Activated naive CD8-positive, alpha-beta T cell treated with anti-CD3 and anti-CD28 coated beads, Interleukin-2, amount 50 U/mL, for 24 hours (primary cell): ENCODE data around the gene NADK.
A peak's percentile ranks its signal among the peaks of the same experiment; 100 is the strongest.

ENCODE experiments used
- ATAC-seq: fragments of 150-1000 bp; cut with Tn5 transposase; one replicate; pipeline ENCODE4 v1.10.0; 2021
- DNase-seq: peaks from one replicate; pipeline ENCODE4 v3.0.0; 2021
- H3K27ac Mint-ChIP-seq: one replicate; pipeline ENCODE4 v1.8.0; 2021; ENCODE audit warnings: mild to moderate bottlenecking, mixed read lengths
- H3K27me3 Mint-ChIP-seq: one replicate; pipeline ENCODE4 v1.8.0; 2021; ENCODE audit warnings: mixed read lengths
- H3K36me3 Mint-ChIP-seq: one replicate; pipeline ENCODE4 v1.8.0; 2021; ENCODE audit warnings: low read depth, mixed read lengths
- H3K4me1 Mint-ChIP-seq: one replicate; pipeline ENCODE4 v1.8.0; 2021; ENCODE audit warnings: mixed read lengths
- H3K4me3 Mint-ChIP-seq: one replicate; pipeline ENCODE4 v1.8.0; 2021; ENCODE audit warnings: mild to moderate bottlenecking, moderate library complexity, mixed read lengths
- H3K9me3 Mint-ChIP-seq: one replicate; pipeline ENCODE4 v1.8.0; 2021; ENCODE audit warnings: mixed read lengths

Gene NADK

DNA sequence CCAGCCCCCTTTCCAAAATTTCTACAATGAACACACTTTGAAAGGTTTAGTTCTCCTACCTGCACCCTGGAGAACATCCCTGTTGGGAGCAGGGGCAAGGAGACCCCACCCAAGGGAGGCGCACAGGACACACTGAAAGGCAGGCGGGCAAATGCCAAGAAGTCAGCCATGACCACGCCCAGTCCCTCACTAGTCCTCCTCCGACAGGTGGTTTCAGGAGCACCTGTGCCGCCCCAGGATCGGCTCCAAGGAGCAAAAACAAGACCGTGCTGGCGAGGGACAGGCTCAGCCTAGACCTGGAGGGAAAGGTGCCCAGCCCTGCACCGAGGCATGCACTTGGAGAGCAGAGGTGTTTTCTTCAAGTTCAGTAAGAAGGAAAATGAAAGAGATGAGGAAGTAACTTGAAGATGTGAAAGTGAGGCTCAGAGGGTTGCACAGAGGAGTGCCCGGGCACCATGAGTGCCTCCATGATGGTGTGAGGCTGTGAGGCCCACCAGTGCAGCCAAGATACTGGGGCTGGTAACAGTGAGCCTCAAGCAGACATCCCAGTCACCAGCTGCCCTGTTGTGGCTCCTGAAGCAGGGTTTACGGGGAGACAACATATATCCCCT, 19.6 kb upstream of the NADK start:
- H3K9me3 Mint-ChIP-seq = no peaks in the 10 kb centered on the region
- DNase-seq (no peak), ATAC-seq (peak; percentile 50)
- peaks cover 49% of the 10 kb centered on the region for H3K36me3 Mint-ChIP-seq
- H3K27me3 Mint-ChIP-seq = no peaks in the 10 kb centered on the region
- no peak overlapping the region for H3K27ac Mint-ChIP-seq
- H3K4me1 Mint-ChIP-seq = peaks cover 21% of the 10 kb centered on the region
- no peak overlapping the region for H3K4me3 Mint-ChIP-seq

GRCh38 chr1:1796466-1796865, 18.2 kb upstream of the NADK start:
- H3K27me3 Mint-ChIP-seq = no peaks in the 10 kb centered on the region
- no peak overlapping the region for H3K27ac Mint-ChIP-seq
- H3K9me3 Mint-ChIP-seq = no peaks in the 10 kb centered on the region
- H3K4me3 Mint-ChIP-seq = no peak overlapping the region
- no peak for DNase-seq
- H3K36me3 Mint-ChIP-seq = peaks cover 52% of the 10 kb centered on the region
- H3K4me1 Mint-ChIP-seq = peaks cover 18% of the 10 kb centered on the region
- peak; percentile 33 for ATAC-seq

- no peak for ATAC-seq
- Mint-ChIP-seq H3K4me1 (peaks cover 14% of the 10 kb centered on the region), H3K36me3 (peaks cover 53% of the 10 kb centered on the region)
Measured at GRCh38 chr1:1794999-1795398, 16.7 kb upstream of the NADK start.

GRCh38 chr1:1793481-1794244, 15.4 kb upstream of the NADK start:
- ATAC-seq = no peak
- peaks cover 57% of the 10 kb centered on the region for H3K36me3 Mint-ChIP-seq
- H3K27ac Mint-ChIP-seq = peak overlapping the region; percentile 38

More at GRCh38 chr1:1794999-1795398, 16.7 kb upstream of the NADK start:
- no peak for DNase-seq
- no peaks in the 10 kb centered on the region for H3K9me3 Mint-ChIP-seq
- no peak overlapping the region for H3K4me3 Mint-ChIP-seq
- H3K27me3 Mint-ChIP-seq = no peaks in the 10 kb centered on the region
- H3K27ac Mint-ChIP-seq = no peak overlapping the region

DNA sequence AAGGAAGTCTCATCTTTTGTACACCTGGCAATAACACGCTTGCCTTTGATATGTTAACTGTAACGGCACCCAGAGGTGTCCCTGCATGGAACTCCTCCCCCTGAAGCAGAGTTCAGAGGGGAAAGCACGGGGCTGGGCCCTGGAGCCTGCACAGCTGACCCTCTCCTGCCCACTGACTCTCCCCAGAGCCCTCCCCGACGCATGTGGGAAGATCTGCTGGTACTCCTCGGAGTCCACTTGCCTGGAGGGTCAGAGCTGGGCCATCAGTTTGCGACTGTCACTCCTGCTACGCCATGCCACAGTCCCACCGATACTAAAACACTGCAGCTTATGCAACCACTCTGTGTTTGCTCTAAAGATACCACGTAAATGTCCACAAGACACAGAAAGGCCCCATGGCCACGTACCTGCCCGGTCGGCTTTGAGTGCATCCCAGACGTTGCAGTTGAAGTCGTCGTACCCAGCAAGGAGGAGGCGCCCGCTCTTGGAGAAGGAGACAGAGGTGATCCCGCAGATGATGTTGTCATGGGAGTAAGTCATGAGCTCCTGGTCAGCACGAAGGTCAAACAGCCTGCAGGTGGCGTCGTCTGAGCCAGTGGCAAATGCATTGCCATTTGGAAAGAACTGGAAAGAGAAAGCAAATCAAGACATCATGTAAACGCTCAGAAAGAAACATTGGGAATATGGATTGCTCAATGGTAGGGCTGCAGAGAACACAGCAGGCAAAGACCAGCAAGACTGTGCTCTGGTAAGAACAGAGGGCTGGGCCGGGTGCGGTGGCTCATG, 10.6 kb upstream of the NADK start:
- H3K4me1 Mint-ChIP-seq = peaks cover 2% of the 10 kb centered on the region
- ATAC-seq (no peak), DNase-seq (no peak)
- H3K27me3 Mint-ChIP-seq = no peaks in the 10 kb centered on the region
- no peak overlapping the region for H3K4me3 Mint-ChIP-seq
- H3K27ac Mint-ChIP-seq = no peak overlapping the region
- H3K36me3 Mint-ChIP-seq = peaks cover 61% of the 10 kb centered on the region
- H3K9me3 Mint-ChIP-seq = no peaks in the 10 kb centered on the region

More at GRCh38 chr1:1793481-1794244, 15.4 kb upstream of the NADK start:
- H3K27me3 Mint-ChIP-seq = no peaks in the 10 kb centered on the region
- peaks cover 8% of the 10 kb centered on the region for H3K4me1 Mint-ChIP-seq
- DNase-seq = no peak
- H3K4me3 Mint-ChIP-seq = no peak overlapping the region
- H3K9me3 Mint-ChIP-seq = no peaks in the 10 kb centered on the region

GRCh38 chr1:1788136-1788535, 9.9 kb upstream of the NADK start:
- H3K27me3 Mint-ChIP-seq = no peaks in the 10 kb centered on the region
- H3K27ac Mint-ChIP-seq = no peak overlapping the region
- ATAC-seq = no peak
- peaks cover 7% of the 10 kb centered on the region for H3K4me1 Mint-ChIP-seq
- DNase-seq = no peak
- no peak overlapping the region for H3K4me3 Mint-ChIP-seq
- peaks cover 55% of the 10 kb centered on the region for H3K36me3 Mint-ChIP-seq
- no peaks in the 10 kb centered on the region for H3K9me3 Mint-ChIP-seq

- no peaks in the 10 kb centered on the region for H3K9me3 Mint-ChIP-seq
- H3K27ac Mint-ChIP-seq = peak overlapping the region; percentile 34
- DNase-seq = no peak
- H3K27me3 Mint-ChIP-seq = no peaks in the 10 kb centered on the region
- H3K36me3 Mint-ChIP-seq = peaks cover 48% of the 10 kb centered on the region
- H3K4me3 Mint-ChIP-seq = no peak overlapping the region
- peaks cover 17% of the 10 kb centered on the region for H3K4me1 Mint-ChIP-seq
- ATAC-seq = no peak
Measured at GRCh38 chr1:1786836-1787605, 8.8 kb upstream of the NADK start.

DNA sequence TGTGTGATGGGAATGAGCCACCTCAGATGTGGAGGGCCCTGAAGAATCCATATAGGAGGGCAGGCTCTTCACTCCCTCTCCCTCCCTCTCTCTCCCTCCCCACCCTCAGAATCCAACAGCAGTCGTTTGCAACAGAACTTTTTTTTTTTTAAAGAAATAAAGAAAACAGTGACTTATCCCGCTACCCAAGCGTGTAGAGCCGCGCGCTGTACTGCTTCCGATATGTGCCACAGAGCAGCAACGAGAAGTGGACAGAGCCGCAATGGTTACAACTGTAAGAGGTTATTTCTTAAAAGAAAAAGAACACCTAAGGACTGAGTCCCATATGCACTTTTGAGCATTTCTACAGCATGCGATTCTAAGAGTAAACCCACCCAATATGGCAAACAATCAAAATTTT, 7.4 kb upstream of the NADK start:
- ATAC-seq = no peak
- no peaks in the 10 kb centered on the region for H3K9me3 Mint-ChIP-seq
- no peaks in the 10 kb centered on the region for H3K27me3 Mint-ChIP-seq
- H3K4me3 Mint-ChIP-seq = no peak overlapping the region
- H3K27ac Mint-ChIP-seq = no peak overlapping the region
- peaks cover 30% of the 10 kb centered on the region for H3K4me1 Mint-ChIP-seq
- H3K36me3 Mint-ChIP-seq = peaks cover 41% of the 10 kb centered on the region
- DNase-seq = no peak

DNA sequence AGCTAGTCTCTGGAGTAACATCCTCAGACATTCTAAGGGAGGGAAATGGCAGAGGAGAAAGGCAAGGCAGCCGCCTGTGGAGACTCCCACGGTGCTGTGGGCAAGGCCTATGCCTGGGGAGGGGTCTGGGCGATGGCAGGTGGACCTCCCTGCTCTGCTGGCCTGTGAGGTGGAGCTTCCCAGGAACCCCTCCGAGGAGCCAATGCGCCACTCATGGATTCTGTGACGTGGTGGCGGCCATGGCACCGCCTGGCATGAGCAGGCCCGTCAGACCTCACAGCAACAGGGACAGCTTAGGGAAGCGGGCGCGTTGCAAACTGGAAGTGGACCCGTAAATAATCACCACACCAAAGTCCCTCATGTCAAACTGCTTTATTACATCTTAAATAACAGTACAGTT, 6.7 kb upstream of the NADK start:
- H3K36me3 Mint-ChIP-seq = peaks cover 35% of the 10 kb centered on the region
- ATAC-seq = no peak
- DNase-seq = no peak
- H3K27me3 Mint-ChIP-seq = no peaks in the 10 kb centered on the region
- no peak overlapping the region for H3K4me3 Mint-ChIP-seq
- peaks cover 37% of the 10 kb centered on the region for H3K4me1 Mint-ChIP-seq
- H3K27ac Mint-ChIP-seq = no peak overlapping the region
- no peaks in the 10 kb centered on the region for H3K9me3 Mint-ChIP-seq

- no peak for ATAC-seq
Measured at GRCh38 chr1:1783320-1783719, 5.0 kb upstream of the NADK start.

GRCh38 chr1:1782399-1783221, 4.3 kb upstream of the NADK start:
- Mint-ChIP-seq H3K9me3 (no peaks in the 10 kb centered on the region), H3K4me1 (peaks cover 50% of the 10 kb centered on the region), H3K27me3 (peaks cover 1% of the 10 kb centered on the region), H3K27ac (peak overlapping the region; percentile 79), H3K36me3 (peaks cover 23% of the 10 kb centered on the region), H3K4me3 (peak overlapping the region; percentile 29)
- ATAC-seq (peak; percentile 1), DNase-seq (peak; percentile 26)

More at GRCh38 chr1:1783320-1783719, 5.0 kb upstream of the NADK start:
- peaks cover 25% of the 10 kb centered on the region for H3K36me3 Mint-ChIP-seq
- peak overlapping the region; percentile 79 for H3K27ac Mint-ChIP-seq
- peaks cover 49% of the 10 kb centered on the region for H3K4me1 Mint-ChIP-seq
- H3K27me3 Mint-ChIP-seq = no peaks in the 10 kb centered on the region
- peak overlapping the region; percentile 29 for H3K4me3 Mint-ChIP-seq
- H3K9me3 Mint-ChIP-seq = no peaks in the 10 kb centered on the region
- DNase-seq = no peak

GRCh38 chr1:1781526-1781903, 3.2 kb upstream of the NADK start:
- H3K4me1 Mint-ChIP-seq = peaks cover 60% of the 10 kb centered on the region
- H3K27ac Mint-ChIP-seq = peak overlapping the region; percentile 71
- ATAC-seq (no peak), DNase-seq (no peak)
- H3K9me3 Mint-ChIP-seq = no peaks in the 10 kb centered on the region
- no peak overlapping the region for H3K4me3 Mint-ChIP-seq
- H3K36me3 Mint-ChIP-seq = peaks cover 16% of the 10 kb centered on the region
- peaks cover 2% of the 10 kb centered on the region for H3K27me3 Mint-ChIP-seq

GRCh38 chr1:1780598-1781525, 2.6 kb upstream of the NADK start:
- H3K27me3 Mint-ChIP-seq = peaks cover 2% of the 10 kb centered on the region
- H3K4me3 Mint-ChIP-seq = peak overlapping the region; percentile 27
- ATAC-seq = no peak
- peaks cover 66% of the 10 kb centered on the region for H3K4me1 Mint-ChIP-seq
- peaks cover 11% of the 10 kb centered on the region for H3K36me3 Mint-ChIP-seq
- DNase-seq = no peak
- no peaks in the 10 kb centered on the region for H3K9me3 Mint-ChIP-seq
- H3K27ac Mint-ChIP-seq = peak overlapping the region; percentile 84
